Measurements from ENCODE around the gene IBSP.

IBSP gene

GRCh38 chr4:87803421-87803820 is 4.1 kb downstream of the IBSP start:
- Histone ChIP-seq H3K79me2 (ENCODE audit: insufficient read depth, low read depth) (no peaks in the 10 kb centered on the region), H3K36me3 (ENCODE audit: insufficient read depth) (no peaks in the 10 kb centered on the region), H3K4me1 (ENCODE audit: low read depth, poor library complexity, severe bottlenecking) (no peaks in the 10 kb centered on the region), H3K27me3 (ENCODE audit: insufficient read depth, low read depth) (no peaks in the 10 kb centered on the region), H2AFZ (ENCODE audit: low read depth) (no peak overlapping the region), H4K20me1 (ENCODE audit: insufficient read depth) (no peaks in the 10 kb centered on the region), H3K4me3 (IDR thresholded peaks at IDR 0.05; ENCODE audit: insufficient read depth, low read depth, low read length) (no peak overlapping the region), H3K4me2 (no peak overlapping the region), H3K27ac (no peak overlapping the region), H3K9ac (no peak overlapping the region)
- TF ChIP-seq CTCF (conservative IDR thresholded peaks at IDR 0.05; ENCODE audit: low read depth, low read length) = no peak

- Histone ChIP-seq H3K79me2 (ENCODE audit: insufficient read depth, low read depth) (no peaks in the 10 kb centered on the region), H3K4me2 (no peak overlapping the region), H3K27me3 (ENCODE audit: insufficient read depth, low read depth) (no peaks in the 10 kb centered on the region)
These were observed 5.5 kb downstream of the IBSP start for GRCh38 chr4:87804871-87805270.

GRCh38 chr4:87805971-87806370 is 6.6 kb downstream of the IBSP start:
- TF ChIP-seq CTCF (conservative IDR thresholded peaks at IDR 0.05; ENCODE audit: low read depth, low read length) = no peak
- H3K27ac ChIP-seq = no peak overlapping the region
- H3K79me2 ChIP-seq (ENCODE audit: insufficient read depth, low read depth) = no peaks in the 10 kb centered on the region
- H3K27me3 ChIP-seq (ENCODE audit: insufficient read depth, low read depth) = no peaks in the 10 kb centered on the region
- H3K36me3 ChIP-seq (ENCODE audit: insufficient read depth) = no peaks in the 10 kb centered on the region
- H3K9ac ChIP-seq = no peak overlapping the region
- no peak overlapping the region for H2AFZ ChIP-seq (ENCODE audit: low read depth)
- H4K20me1 ChIP-seq (ENCODE audit: insufficient read depth) = no peaks in the 10 kb centered on the region
- H3K4me2 ChIP-seq = no peak overlapping the region
- H3K4me1 ChIP-seq (ENCODE audit: low read depth, poor library complexity, severe bottlenecking) = no peaks in the 10 kb centered on the region
- no peak overlapping the region for H3K4me3 ChIP-seq (IDR thresholded peaks at IDR 0.05; ENCODE audit: insufficient read depth, low read depth, low read length)

More at GRCh38 chr4:87804871-87805270, 5.5 kb downstream of the IBSP start:
- H3K4me3 ChIP-seq (IDR thresholded peaks at IDR 0.05; ENCODE audit: insufficient read depth, low read depth, low read length) = no peak overlapping the region
- no peaks in the 10 kb centered on the region for H3K36me3 ChIP-seq (ENCODE audit: insufficient read depth)
- H2AFZ ChIP-seq (ENCODE audit: low read depth) = no peak overlapping the region
- no peak overlapping the region for H3K9ac ChIP-seq
- TF ChIP-seq CTCF (conservative IDR thresholded peaks at IDR 0.05; ENCODE audit: low read depth, low read length) = no peak
- H3K27ac ChIP-seq = no peak overlapping the region
- H3K4me1 ChIP-seq (ENCODE audit: low read depth, poor library complexity, severe bottlenecking) = no peaks in the 10 kb centered on the region
- H4K20me1 ChIP-seq (ENCODE audit: insufficient read depth) = no peaks in the 10 kb centered on the region

GRCh38 chr4:87806520-87806919 is 7.2 kb downstream of the IBSP start:
- no peak overlapping the region for H3K4me2 ChIP-seq
- no peaks in the 10 kb centered on the region for H3K79me2 ChIP-seq (ENCODE audit: insufficient read depth, low read depth)
- no peaks in the 10 kb centered on the region for H3K36me3 ChIP-seq (ENCODE audit: insufficient read depth)
- TF ChIP-seq CTCF (conservative IDR thresholded peaks at IDR 0.05; ENCODE audit: low read depth, low read length) = no peak
- H3K27me3 ChIP-seq (ENCODE audit: insufficient read depth, low read depth) = no peaks in the 10 kb centered on the region
- H4K20me1 ChIP-seq (ENCODE audit: insufficient read depth) = no peaks in the 10 kb centered on the region
- H2AFZ ChIP-seq (ENCODE audit: low read depth) = no peak overlapping the region
- H3K27ac ChIP-seq = no peak overlapping the region
- no peaks in the 10 kb centered on the region for H3K4me1 ChIP-seq (ENCODE audit: low read depth, poor library complexity, severe bottlenecking)
- no peak overlapping the region for H3K4me3 ChIP-seq (IDR thresholded peaks at IDR 0.05; ENCODE audit: insufficient read depth, low read depth, low read length)
- no peak overlapping the region for H3K9ac ChIP-seq
